HG03196 (cell line): ENCODE measurements around the gene COL6A2.
"Not testable (repeated sequence)": the region's sequence is repeated elsewhere in the genome, so short reads cannot be mapped to it uniquely, and the experiment has no call there.

Experiments used
- ATAC-seq: cut with Tn5 transposase; IDR thresholded peaks from one replicate; pipeline ENCODE4 v1.9.1; 2021; ENCODE audit not compliant: unreplicated experiment

Gene COL6A2

DNA sequence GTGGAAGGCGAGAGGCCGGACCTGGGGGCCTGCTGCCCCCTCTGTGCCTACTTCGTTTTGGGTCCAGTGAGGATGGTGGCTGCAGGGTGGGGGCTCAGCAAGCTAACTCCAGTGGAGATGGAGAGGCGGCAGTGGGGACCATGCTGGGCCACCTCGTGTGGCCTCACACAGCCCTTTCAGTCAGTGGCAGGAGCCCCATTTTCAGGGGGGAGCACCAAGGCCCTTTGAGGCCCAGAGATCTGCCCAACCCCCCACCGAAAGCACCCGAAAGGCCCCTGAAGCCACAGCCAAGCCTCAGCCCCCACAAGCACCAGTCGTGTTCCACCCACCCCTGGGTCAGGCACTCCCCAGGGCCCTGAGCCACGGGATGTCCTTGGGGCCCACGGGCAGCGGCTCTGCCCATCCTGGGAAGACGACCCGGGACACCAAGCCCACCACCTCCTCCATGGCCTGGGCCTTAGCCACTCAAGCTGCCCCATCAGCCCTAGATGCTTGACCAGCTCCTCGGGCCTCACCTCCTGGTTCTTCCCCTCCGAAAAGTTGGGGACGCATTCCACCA lies 57.1 kb downstream of the COL6A2 start:
- ATAC-seq: no peak

DNA sequence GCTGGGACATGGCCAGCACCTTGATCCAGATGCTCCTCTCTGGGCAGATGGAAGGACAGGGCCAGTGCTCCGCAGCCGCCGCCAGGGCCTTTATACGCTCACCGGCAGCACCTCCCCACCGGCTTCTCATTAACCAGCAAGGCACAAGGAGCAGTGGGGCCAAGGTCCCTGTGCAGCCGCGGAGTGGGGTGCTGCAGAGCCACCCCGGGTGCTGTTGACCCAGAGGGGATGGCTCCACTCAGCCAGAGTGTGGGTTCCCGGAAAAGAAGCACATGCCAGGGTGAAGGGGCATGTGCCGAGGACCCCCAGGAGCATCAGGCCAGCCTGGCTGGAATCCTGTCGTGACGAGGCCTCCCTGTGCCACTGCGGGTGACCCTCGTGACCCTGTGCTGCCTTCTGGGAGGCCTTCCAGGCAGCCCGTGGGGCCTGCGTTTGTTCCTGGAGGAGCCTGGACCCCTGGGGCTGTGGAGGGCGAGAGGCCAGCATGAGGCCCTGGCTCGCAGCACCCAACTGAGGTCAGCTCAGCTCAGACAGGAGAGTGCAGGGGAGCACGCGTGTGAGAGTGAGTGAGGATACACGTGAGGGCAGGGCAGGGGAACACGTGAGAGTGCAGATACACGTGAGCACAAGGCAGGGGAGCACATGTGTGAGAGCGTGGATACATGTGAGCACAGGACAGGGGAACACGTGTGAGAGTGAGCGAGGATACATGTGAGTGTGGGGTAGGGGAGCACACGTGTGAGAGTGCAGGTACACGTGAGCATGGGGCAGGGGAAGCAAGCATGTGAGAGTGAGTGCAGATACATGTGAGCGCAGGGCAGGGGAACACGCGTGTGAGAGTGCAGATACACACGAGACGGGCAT lies 57.8 kb downstream of the COL6A2 start, which contains the start of gene FTCD:
Gene FTCD (minus strand): TSS at position 66 of the 864 bp plus-strand sequence. CDS start 56 bp downstream, at position 10.
- ATAC-seq: no peak

DNA sequence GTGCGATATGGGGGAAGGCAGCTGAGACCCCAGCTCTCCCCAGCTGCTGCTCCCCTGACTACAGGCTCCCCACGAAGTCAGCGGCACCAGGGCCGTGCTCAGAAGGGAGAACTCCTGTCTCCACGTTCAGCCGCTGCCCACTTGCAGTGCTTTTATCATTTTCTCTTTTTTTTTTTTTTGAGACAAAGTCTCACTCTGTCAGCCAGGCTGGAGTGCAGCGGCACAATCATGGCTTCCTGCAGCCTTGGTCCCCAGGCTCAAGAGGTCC lies 58.4 kb downstream of the COL6A2 start:
- no peak for ATAC-seq

DNA sequence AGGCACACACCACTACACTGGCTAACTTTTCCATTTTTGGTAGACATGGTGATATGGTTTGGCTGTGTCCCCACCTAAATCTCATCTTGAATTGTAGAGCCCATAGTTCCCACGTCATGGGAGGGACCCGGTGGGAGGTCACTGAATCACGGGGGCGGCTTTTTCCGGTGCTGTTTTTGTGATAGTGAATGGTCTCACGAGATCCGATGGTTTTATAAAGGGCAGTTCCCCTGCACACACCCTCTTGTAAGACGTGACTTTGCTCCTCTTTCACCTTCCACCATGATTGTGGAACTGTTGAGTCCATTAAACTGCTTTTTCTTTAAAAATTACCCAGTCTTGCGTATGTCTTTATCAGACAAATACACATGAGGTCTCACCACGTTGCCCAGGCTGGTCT lies 58.8 kb downstream of the COL6A2 start:
- no peak for ATAC-seq

DNA sequence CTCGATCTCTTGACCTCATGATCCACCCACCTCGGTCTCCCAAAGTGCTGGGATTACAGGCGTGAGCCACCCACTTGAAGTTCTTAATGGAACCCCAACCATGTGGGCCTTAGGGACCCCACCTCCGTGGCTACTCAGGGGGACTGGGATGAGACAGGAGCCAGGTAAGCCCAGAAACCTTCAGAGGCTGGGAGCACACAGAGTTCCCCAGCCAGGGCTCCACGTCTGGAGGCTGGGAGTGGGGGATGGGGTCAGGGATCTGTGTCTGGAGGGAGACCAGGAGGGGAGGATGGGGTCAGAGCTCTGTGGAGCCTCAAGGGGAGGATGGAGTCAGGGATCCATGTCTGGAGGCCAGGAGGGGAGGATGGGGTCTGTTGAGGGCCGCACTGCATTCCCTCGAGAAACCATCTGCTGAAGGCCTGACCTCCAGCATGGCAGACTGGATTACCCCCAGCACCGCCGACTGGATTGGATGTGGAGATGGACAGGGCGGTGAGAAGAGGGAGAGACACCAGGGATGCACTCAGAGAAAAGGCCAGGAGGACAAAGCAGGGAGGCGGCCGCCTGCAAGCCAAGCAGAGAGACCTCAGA lies 59.6 kb downstream of the COL6A2 start:
- no peak for ATAC-seq

DNA sequence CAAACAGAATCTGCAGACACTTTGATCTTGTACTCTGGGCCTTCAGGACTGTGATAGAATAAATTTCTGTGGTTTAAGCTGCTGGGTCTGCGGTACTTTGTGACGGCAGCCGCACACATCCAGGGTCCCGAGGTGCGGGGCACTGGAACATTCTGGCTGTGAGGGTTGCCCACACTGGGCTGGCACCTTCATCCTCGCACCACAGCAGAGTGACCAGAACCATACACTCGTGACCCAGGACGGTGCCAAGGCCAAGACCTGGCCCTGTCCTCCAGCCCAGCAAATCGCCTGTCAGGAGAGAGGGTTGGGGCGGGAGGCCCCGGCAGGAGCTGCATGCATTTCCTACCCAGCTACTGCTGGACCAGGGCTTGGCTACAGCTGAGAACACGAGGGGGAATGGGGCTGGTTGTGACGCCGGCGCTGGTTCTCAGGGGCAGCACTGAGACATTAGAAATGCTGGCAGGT lies 60.1 kb downstream of the COL6A2 start:
- ATAC-seq: no peak

DNA sequence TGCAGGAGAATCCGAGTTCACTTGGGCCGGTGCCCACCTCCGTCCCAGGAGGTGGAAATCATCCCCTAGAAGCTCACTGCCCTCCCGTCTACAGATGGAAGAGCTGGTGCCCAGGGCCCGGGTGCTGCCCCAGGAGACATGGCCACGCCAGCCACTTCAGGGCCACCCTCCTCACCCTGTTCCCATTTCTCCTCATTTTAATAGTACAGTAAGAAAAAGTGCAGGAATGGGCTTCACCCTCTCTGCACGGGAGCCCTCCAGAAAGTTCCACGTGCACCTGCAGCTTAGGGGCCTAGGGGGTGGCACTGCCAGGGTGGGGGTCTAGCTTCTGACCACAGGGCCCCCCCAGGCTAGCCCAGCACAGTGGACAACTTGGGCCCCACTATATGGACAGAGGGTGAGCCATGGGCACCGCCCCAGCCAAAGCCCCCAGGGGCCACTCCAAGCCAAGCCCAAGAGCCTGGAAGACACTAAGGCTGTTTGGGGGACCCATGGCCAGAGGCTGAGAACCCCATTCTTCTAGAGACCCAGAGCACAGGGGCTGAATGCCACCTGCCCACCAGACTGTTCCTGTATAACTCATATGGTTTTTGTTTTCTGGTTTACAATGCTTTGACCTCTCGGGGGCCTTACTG lies 60.9 kb downstream of the COL6A2 start:
- no peak for ATAC-seq

DNA sequence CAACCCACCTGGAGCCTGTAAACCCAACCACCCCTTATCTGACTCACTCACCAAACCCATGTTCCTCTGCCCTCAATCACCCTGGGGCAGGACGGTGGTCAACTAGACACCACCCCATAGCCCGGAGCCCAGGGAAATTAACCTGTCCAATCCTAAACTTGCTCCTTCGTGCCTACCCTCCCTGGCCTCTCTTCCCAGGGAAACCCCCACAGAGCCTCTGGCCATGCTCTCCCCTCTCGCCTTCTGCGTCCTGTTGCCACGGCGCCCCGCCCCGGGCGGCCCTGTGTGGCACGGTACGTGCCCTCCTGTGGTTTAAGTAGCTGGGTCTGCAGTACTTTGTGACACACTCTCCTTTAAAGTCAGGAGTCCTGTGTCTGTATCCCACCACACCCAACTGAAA lies 61.5 kb downstream of the COL6A2 start:
- no peak for ATAC-seq

DNA sequence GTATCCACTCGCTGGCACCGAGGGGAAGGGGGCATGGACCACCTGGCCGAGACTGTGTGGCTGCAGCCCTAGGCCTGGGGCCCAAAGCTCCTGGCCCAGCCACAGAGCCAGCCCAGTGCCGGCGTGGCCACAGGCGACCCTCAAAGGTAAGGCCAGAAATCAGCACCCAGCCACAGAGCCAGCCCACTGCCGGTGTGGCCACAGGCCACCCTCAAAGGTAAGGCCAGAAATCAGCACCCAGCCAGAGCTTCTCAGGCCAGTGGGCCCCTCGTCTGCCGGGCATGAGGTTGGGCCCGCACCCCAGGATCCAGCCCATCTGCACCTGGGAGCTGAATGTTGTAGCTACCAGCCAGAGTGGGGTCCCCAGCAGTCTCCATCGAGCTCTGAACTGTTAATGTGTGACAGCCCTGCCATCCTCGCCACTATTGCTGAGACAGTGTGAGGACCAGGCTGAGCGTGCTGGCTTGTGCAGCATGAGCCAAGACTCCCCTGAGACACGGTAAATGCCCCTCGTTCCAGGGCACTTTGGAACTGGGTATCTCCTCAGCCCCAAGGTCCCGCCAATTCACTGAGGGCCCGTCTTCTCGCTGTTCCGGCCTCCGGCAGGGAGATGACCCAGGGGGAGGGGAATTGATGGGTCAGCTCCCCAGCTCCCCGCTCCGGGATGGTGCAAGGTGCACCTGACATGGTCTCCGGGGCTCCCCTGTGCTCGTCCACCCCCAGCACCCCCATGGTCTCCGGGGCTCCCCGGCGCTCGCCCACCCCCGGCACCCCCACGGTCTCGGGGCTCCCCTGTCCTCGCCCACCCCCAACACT lies 62.1 kb downstream of the COL6A2 start:
- ATAC-seq: no peak

DNA sequence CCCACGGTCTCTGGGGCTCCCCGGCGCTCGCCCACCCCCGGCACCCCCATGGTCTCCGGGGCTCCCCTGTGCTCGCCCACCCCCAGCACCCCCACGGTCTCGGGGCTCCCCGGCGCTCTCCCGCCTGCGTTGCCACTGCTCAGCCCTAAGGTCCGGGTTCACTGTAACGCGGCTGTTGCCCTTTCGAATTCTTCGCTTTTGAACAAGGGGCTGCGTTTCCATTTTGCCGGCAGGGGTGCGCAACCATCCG lies 62.7 kb downstream of the COL6A2 start:
- ATAC-seq: no peak

DNA sequence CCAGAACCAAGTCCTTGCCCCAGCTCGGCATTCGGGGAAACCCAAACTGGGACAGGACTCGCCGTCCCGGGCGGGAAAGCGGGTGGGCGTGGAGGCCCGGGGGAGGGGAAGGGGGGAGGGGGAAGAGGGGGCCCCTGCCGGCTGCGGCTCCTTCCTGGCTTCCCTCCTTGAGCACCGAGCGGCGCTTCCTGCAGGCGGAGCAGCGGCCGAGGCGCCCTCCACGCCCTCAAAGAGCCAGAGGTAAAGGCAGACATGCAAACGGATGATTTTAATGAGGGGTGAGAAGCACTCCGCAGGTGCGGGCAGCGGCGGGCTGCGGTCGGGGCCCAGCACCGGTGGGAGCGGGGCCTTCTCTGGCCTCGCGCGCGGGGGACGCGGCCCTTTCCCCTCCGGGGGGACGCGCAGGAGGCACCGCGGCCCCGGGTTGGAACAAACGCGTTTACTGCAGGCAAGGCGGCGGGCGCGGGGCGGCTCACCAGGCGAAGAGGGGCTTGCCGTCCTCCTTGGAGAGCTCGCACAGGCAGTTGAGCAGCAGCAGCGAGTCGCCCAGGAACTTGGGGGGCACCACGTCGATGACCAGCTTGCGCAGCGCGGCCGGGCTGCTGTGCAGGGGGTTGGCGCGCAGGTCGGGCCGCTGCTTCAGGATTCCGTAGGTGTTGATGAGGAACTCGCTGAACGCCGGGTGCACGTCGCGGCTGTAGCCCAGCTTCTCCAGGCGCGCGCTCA lies 63.2 kb downstream of the COL6A2 start:
- ATAC-seq: no peak

DNA sequence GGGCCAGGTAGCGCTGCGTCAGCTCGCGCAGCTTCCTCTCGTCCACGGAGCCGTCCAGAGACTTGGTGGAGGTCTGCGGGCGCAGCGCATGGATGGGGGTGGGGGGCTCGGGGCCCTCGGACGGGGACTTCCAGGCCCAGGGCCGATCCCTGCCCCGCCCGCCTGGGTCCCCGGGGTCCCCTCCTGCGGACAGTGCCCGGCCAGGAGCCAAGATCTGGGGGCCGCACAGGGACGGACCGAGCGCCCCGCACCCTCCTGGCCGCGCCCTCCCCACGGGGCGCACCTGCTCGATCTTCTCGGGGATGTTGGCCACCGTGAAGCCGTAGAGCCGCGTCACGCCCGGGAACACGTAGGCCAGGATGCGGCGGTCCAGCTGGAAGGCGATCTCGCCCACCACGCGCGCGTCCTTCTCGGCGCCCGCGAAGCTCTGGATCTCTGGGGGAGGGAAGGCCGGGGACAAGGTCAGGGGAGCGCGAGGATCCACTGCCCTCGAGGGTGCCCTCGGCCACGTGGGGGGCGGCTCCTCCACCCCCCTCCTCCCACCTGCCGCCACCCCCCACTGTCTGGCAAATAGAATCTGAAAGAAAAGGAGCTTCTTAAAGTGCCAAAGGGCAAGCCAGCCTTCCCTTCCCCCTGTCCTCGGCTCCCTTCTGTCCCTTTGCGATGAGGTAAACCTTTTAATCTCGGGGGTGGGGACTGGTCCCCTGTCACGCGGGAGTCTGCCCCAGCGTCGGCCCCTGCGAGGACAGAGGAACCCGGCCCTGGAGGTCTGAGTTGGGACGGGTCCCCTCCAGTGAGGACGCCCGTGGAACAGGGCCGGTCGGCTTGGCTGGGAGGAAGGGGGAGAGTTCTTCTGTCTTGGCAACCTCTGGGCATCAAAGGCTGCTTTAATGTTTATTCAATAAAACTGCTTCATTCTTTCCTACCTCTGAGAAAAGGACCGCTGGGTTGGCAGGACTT lies 64.0 kb downstream of the COL6A2 start:
- ATAC-seq: no peak

DNA sequence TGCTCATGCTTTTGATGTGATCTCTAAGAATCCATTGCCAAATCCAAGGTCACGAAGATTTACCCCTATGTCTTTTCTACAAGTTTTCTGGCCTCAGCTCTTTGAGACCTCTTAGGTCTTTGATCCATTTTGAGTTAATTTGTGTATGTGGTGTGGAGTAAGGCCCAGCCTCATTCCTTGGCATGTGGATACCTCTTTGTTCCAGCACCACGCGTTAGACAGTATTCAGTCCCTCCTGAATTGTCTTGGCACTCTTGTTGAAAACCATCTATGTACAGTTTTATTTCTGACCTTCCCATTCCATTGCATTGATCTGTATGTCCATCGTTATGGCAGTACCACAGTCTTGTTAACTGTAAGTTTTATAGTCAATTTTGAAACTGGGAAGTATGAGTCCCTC lies 65.5 kb downstream of the COL6A2 start:
- ATAC-seq: no peak

DNA sequence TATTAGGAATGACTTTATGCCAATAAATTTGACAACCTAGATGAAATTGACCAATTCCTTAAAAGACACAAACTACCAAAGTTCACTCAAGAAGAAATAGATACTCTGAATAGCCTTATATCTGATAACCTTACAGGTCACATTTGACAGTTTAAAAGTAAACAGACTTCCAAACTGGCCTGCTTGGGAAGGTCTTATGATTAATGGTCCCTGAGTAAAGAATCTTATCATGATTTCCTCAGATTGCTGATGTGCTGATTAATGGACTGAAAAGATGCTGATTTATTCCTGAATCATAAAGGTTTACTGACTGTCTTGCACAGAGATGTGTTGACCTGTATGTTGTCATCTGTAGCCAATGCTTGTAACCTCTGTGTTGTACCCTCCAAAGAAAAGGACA lies 67.2 kb downstream of the COL6A2 start:
- ATAC-seq: no peak

DNA sequence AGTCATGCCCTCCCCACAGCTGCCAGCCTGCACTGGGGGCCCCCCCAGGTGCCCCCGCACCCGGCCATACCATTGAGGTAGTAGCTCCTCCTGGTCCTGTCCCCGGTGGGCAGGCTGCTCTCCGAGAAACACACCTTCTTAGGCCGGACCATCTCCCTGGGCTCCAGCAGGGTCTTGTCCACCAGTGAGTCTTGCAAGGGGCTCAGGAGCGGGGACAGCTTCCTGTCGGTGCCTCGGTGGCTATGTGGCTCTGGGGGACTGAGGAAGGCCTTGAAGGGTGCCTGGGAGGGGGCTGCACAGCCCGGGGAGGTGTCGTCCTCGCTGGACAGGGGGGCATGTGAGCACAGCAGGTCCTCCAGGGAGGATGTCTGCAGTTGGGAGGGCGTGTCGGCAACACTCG lies 70.3 kb downstream of the COL6A2 start:
- no peak for ATAC-seq

DNA sequence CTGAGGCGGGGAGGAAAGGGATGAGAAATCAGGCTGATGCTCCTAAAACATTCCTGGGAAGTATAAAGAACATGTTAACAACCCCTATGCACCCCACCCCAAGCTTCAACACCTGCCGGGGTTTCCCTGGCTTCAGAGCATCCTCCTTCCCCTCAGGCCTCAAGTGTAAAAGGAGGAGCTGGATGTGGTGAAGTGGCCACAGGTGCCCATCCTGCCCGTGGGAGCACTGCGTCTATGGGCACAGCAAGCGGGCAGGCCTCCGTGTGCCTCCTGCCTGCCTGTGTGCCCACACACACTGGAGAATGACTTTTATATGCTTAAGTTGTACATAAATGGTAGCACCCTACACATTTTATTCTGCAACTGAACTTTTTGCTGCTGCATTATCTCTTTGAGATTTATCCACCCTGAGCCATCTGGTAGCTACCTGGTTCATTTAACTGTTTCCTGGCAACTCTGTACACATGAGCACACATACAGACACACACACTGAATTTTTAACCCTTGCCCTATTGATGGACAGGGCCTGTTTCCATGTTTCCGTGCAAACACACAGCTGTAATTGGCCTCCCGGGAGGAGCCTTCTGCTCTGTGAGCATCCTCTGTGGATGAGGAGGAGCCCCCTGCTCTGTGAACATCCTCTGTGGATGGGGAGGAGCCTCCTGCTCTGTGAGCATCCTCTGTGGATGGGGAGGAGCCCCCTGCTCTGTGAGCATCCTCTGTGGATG lies 70.9 kb downstream of the COL6A2 start:
- ATAC-seq: no peak

DNA sequence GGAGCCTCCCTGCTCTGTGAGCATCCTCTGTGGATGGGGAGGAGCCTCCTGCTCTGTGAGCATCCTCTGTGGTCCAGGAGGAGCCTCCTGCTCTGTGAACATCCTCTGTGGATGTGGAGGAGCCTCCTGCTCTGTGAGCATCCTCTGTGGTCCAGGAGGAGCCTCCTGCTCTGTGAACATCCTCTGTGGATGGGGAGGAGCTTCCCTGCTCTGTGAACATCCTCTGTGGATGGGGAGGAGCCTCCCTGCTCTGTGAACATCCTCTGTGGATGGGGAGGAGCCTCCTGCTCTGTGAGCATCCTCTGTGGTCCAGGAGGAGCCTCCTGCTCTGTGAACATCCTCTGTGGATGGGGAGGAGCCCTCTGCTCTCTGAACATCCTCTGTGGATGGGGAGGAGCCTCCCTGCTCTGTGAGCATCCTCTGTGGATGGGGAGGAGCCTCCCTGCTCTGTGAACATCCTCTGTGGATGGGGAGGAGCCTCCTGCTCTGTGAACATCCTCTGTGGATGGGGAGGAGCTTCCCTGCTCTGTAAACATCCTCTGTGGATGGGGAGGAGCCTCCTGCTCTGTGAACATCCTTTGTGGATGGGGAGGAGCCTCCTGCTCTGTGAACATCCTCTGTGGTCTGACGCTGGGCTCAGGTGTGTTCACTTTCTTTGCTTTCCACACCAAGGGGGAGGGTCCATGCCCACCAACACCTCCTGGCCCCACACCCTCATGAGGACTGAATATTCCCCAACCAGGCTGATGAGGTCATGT lies 72.7 kb downstream of the COL6A2 start:
- ATAC-seq: not testable (repeated sequence)

DNA sequence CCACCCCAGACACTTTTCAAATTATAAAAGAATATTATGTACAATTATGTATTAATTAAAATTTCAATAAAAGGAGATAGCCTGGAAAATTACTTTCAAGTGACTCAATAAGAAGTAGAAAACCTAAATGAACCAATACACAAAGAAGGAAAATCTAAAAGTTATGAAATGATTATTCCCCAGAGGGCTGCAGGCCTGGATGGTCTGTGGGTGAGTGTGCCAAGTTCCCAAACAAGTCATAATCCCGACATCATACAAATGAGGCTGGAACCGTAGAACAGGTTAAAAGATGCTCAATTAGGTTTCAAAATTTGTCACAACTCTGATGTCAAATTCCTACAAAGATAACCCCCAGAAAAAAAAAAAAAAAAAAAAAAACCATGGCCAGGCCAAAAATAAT lies 73.7 kb downstream of the COL6A2 start:
- no peak for ATAC-seq
